ENCODE results near the gene NPAS2. TPM values are rescaled to one million over a fixed set of nuclear protein-coding genes. Genes with fewer than 3 reads are reported as not detected.

NPAS2 gene
- total RNA-seq, 2 donors from 2014 or later, result 33.9 to 38.3 TPM

GRCh38 chr2:100907832-100908231 is 87.9 kb downstream of the NPAS2 start:
- Histone ChIP-seq H3K36me3 (no peaks in the 10 kb centered on the region), H3K4me1 (no peaks in the 10 kb centered on the region), H3K27ac (no peak overlapping the region), H3K9ac (ENCODE audit: low read depth in 2 of 2, low read length in 2 of 2) (no peak overlapping the region), H3K4me3 (no peak overlapping the region), H3K27me3 (no peaks in the 10 kb centered on the region), H3K9me3 (no peaks in the 10 kb centered on the region)
- DNase-seq, result no peak
- intact Hi-C loops (cut with DNase I), result no loop called here
- TF ChIP-seq CTCF (IDR thresholded peaks at IDR 0.05), result no peak

GRCh38 chr2:100909534-100910081 is 89.7 kb downstream of the NPAS2 start:
- H3K36me3 ChIP-seq, result no peaks in the 10 kb centered on the region
- no peak overlapping the region for H3K4me3 ChIP-seq
- H3K27me3 ChIP-seq, result no peaks in the 10 kb centered on the region
- intact Hi-C loops (cut with DNase I), result no loop called here
- no peak overlapping the region for H3K9ac ChIP-seq (ENCODE audit: low read depth in 2 of 2, low read length in 2 of 2)
- TF ChIP-seq CTCF (IDR thresholded peaks at IDR 0.05), result no peak
- DNase-seq, result no peak
- no peaks in the 10 kb centered on the region for H3K4me1 ChIP-seq
- H3K9me3 ChIP-seq, result no peaks in the 10 kb centered on the region
- H3K27ac ChIP-seq, result no peak overlapping the region

GRCh38 chr2:100910111-100910510 is 90.2 kb downstream of the NPAS2 start:
- no peaks in the 10 kb centered on the region for H3K4me1 ChIP-seq
- no peaks in the 10 kb centered on the region for H3K36me3 ChIP-seq
- intact Hi-C loops (cut with DNase I), result no loop called here

DNA sequence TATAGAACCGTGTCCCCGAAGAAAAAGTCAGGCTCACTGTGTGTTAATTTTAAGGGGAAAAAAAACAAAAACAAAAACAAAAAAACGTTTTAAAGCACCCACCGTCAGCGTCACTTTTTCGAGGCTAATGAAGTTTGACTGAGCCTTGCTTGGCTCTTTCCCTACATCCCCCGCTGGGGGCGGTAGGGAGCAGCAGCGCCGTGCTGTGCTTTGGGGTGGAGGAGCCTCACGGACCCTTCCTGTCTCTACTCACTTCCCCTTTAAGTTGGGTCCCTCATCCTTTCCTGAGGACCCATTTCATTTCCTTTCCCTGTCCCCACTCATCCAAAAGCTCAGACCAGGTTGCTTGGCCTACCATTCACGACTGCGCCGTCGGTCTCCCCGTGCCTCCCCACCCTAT is 99.4 kb downstream of the NPAS2 start:
- no peak overlapping the region for H3K4me3 ChIP-seq
- H3K9ac ChIP-seq (ENCODE audit: low read depth in 2 of 2, low read length in 2 of 2), result no peak overlapping the region
- H3K4me1 ChIP-seq, result no peaks in the 10 kb centered on the region
- H3K27me3 ChIP-seq, result no peaks in the 10 kb centered on the region
- DNase-seq, result no peak
- no peaks in the 10 kb centered on the region for H3K36me3 ChIP-seq
- H3K27ac ChIP-seq, result no peak overlapping the region
- H3K9me3 ChIP-seq, result no peaks in the 10 kb centered on the region
- intact Hi-C loops (cut with DNase I), result no loop called here
- TF ChIP-seq CTCF (IDR thresholded peaks at IDR 0.05), result no peak

More at GRCh38 chr2:100910111-100910510, 90.2 kb downstream of the NPAS2 start:
- no peak overlapping the region for H3K4me3 ChIP-seq
- no peak overlapping the region for H3K9ac ChIP-seq (ENCODE audit: low read depth in 2 of 2, low read length in 2 of 2)
- H3K27me3 ChIP-seq, result no peaks in the 10 kb centered on the region
- H3K9me3 ChIP-seq, result no peaks in the 10 kb centered on the region
- no peak for DNase-seq
- no peak for TF ChIP-seq CTCF (IDR thresholded peaks at IDR 0.05)
- no peak overlapping the region for H3K27ac ChIP-seq

- no peak for DNase-seq
- Histone ChIP-seq H3K36me3 (no peaks in the 10 kb centered on the region), H3K27me3 (no peaks in the 10 kb centered on the region), H3K4me1 (no peaks in the 10 kb centered on the region), H3K27ac (no peak overlapping the region), H3K9me3 (no peaks in the 10 kb centered on the region), H3K4me3 (no peak overlapping the region), H3K9ac (ENCODE audit: low read depth in 2 of 2, low read length in 2 of 2) (no peak overlapping the region)
- no peak for TF ChIP-seq CTCF (IDR thresholded peaks at IDR 0.05)
- intact Hi-C loops (cut with DNase I), result no loop called here
Measured at GRCh38 chr2:100921685-100922161, 101.8 kb downstream of the NPAS2 start.
